HFF-Myc (cell line): ENCODE data around the gene CCL18.
"Not testable (repeated sequence)": the region's sequence is repeated elsewhere in the genome, so short reads cannot be mapped to it uniquely, and the experiment has no call there.

Experiments
- DNase-seq: peaks from one replicate; pipeline ENCODE4 v3.0.0-alpha.2; 2011; ENCODE audit warnings: low read depth; ENCODE audit errors: extremely low read depth
- H3K4me3 ChIP-seq: replicated peaks from 2 replicates; pipeline ENCODE4 v1.5.1; 2011; ENCODE audit warnings: low read depth, mild to moderate bottlenecking, control low read depth, low read length
- TF ChIP-seq, protein P1 (sequence below): IDR thresholded peaks from 2 replicates; pipeline ENCODE4 v1.5.1; 2012; ENCODE audit warnings: mild to moderate bottlenecking, low read depth, low read length, control low read depth; ENCODE audit errors: missing control alignments

Gene CCL18

DNA sequence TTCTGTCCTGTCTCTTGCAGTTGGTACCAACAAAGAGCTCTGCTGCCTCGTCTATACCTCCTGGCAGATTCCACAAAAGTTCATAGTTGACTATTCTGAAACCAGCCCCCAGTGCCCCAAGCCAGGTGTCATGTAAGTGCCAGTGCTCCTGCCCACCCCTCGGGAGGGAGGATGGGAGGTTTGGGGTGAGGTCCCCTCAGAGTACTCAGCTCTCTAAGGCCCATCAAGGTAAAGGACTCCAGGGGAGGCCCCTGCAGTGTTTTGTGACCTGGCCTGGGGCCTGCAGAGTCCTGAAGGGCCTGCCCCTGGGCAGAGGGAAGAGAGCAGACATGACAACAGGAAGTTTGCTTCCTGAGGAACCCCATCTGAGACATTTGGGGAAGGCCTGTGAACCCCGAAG is 6.4 kb downstream of the CCL18 start:
- DNase-seq, result no peak
- H3K4me3 ChIP-seq, result no peak overlapping the region
- TF ChIP-seq, protein P1, sequence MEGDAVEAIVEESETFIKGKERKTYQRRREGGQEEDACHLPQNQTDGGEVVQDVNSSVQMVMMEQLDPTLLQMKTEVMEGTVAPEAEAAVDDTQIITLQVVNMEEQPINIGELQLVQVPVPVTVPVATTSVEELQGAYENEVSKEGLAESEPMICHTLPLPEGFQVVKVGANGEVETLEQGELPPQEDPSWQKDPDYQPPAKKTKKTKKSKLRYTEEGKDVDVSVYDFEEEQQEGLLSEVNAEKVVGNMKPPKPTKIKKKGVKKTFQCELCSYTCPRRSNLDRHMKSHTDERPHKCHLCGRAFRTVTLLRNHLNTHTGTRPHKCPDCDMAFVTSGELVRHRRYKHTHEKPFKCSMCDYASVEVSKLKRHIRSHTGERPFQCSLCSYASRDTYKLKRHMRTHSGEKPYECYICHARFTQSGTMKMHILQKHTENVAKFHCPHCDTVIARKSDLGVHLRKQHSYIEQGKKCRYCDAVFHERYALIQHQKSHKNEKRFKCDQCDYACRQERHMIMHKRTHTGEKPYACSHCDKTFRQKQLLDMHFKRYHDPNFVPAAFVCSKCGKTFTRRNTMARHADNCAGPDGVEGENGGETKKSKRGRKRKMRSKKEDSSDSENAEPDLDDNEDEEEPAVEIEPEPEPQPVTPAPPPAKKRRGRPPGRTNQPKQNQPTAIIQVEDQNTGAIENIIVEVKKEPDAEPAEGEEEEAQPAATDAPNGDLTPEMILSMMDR, result no peak

DNA sequence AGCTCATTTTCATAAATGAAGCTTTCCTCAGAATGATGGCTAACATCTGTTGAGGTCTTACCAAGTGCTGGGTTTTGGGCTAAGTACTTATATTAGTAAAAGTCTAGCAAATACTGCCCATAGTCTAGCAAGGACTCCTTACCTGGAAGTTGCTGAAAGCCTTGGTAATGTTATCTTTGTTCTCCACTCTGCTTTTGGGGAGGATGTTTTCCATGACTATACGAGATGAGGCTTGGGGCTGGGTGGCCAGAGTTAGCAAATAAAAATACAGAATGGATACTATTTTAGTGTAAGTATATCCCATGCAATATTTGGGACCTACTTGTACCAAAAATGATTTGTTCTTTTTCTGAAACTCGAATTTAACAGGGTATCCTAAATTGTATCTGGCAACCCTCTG is 7.7 kb downstream of the CCL18 start:
- no peak for DNase-seq
- no peak overlapping the region for H3K4me3 ChIP-seq
- TF ChIP-seq, protein P1, result no peak

- no peak overlapping the region for H3K4me3 ChIP-seq
- peak; percentile 2 for DNase-seq
- TF ChIP-seq, protein P1, result peak; percentile 70
Measured at GRCh38 chr17:36072431-36073121, 8.5 kb downstream of the CCL18 start.

DNA sequence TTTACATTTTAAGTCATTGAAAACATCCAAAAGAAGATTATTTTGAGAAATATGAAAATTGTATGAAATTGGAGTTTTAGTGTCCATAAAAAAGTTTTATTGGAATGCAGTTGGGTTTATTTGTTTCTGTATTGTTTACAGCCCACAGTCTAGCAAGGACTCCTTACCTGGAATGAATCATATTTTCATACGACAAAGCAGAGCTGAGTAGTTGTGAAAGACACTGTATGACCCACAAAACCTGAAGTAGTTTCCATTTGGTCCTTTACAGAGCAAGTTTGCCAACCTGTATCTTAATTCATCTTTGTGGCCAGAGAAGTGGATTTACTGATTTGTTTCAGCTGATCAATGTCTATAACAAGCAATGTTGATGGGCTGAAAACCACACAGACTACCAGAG is 10.3 kb downstream of the CCL18 start:
- DNase-seq, result no peak
- TF ChIP-seq, protein P1, result no peak
- H3K4me3 ChIP-seq, result no peak overlapping the region

DNA sequence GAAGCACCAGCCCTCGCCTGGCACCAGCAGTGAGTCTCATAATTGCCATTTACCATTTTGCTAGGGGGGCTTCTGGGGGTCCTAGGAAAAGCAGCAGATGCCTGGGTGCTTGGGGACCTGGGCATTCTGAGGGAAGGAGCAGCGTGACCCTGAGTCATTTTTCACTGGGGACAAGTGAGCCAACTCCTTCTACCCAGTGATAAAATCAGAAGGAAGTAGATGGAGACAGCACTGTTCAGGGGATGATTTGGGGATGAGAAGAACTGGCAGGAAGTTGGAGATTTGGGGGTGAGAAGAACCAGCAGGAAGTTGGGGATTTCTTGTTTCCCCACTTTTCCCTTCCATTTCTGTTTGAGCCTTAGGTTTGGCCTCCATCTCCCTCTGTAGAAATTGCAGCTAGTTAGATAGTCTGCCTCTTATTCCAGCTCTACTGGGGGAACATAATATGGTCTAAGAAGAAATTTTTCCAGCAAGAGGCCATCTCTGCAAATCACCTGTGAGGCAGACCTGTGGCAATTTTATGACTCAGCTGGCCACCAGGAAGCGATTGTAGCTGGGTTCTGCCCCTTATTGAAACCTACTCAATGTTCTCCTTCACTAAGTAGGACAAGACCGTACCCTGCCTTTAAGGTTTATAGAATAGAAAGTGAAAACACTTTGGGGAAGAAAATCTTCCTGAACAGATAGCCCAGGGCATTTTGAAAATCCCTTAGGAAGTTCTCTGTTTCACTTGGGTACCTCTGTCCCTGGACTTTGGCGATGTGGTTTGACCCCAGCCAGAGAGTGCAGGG is 17.8 kb downstream of the CCL18 start:
- H3K4me3 ChIP-seq, DNase-seq: not testable (repeated sequence)

GRCh38 chr17:36082482-36083120 is 18.5 kb downstream of the CCL18 start:
- H3K4me3 ChIP-seq, DNase-seq: not testable (repeated sequence)

GRCh38 chr17:36083691-36084090 is 19.6 kb downstream of the CCL18 start:
- not testable (repeated sequence) for DNase-seq, H3K4me3 ChIP-seq

- H3K4me3 ChIP-seq, result no peak overlapping the region
- TF ChIP-seq, protein P1, result no peak
- DNase-seq, result no peak
Measured at GRCh38 chr17:36085765-36086164, 21.7 kb downstream of the CCL18 start.
